MV-4-11 (cell line): ENCODE data around the gene NONO.
A peak's percentile ranks its signal among the peaks of the same experiment; 100 is the strongest.
"Not testable (repeated sequence)": the region's sequence is repeated elsewhere in the genome, so short reads cannot be mapped to it uniquely, and the experiment has no call there.

Experiments used
- DNase-seq: peaks from one replicate; lab custom pipeline; 2025; lab: John Stamatoyannopoulos, UW

NONO gene

GRCh38 chrX:71283403-71284143, at the start of gene NONO:
Gene NONO (plus strand): TSS chrX:71283635. CDS start chrX:71290638, 7,003 bp downstream.
- DNase-seq, result peak; percentile 98

DNA sequence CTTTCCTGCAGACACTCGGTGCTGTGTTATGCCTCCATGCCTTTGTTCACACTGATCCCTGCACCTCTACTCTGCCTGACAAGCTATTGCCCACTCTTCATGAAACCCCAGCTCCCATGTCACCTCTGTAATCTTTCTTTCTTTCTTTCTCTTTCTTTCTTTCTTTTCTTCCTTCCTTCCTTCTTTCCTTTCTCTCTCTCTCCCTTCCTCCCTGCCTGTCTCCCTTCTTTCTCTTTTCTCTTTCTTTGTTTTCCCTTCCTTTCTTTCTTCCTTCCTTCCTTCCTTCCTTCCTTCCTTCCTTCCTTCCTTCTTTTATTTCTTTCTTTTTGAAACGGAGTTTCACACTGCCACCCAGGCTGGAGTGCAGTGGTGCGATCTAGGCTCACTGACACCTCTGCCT, 48.0 kb upstream of the NONO start:
- no peak for DNase-seq

DNA sequence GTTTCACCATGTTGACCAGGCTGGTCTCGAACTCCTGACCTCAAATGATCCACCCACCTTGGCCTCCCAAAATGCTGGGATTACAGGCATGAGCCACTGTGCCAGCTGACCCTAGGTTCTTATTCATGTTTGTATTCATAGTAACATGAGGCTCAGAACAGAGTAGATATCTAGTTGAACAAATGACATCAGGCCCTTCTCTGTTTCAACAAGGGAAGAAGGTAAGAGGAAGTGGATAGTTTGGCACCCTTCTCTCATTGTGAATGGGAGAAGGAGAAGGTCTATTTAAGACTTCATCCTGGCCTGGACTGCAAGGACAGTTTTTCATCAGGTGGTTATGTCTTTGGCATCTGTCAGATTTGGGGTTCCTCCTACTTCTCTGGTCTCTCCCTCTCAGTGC, 46.6 kb upstream of the NONO start:
- DNase-seq, result peak; percentile 56

DNA sequence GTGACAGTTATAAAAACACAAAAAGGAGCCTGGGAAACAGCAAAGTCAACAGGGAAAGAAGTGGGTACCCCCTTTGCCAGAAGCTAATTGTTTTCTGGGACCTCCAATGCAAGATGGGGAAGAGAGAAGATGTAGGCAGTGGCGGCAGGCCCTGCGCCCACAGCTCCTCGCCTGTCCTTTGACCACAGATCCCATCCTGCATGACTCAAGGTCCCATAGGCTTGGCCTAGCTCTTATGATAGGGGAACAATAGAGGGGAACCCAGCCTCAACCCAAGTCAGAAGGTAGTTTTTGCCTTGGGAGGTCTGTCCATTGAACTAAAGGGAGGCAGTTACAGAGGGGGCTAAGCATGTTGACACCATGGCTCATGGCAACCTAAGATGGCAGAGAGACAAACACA, 43.7 kb upstream of the NONO start:
- DNase-seq, result no peak

DNA sequence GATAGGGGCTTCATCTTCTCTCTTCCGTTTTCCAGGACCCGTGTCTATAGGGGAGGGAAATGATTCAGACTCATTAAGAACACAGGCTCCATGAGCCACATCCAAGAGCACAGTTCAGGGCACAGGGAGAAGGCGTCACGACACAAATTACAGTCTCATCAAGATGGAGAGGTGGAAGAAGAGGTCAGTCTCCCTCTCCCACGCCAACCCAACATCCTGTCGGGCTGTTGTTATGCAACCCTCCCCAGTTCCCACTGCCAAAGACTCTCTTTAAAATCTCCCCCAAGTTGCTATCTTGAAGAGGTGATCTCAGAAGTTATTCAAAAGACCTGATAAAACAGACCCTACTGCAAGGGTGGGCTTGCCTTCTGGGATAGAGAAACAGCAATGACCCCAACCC, 42.1 kb upstream of the NONO start:
- DNase-seq, result no peak

DNA sequence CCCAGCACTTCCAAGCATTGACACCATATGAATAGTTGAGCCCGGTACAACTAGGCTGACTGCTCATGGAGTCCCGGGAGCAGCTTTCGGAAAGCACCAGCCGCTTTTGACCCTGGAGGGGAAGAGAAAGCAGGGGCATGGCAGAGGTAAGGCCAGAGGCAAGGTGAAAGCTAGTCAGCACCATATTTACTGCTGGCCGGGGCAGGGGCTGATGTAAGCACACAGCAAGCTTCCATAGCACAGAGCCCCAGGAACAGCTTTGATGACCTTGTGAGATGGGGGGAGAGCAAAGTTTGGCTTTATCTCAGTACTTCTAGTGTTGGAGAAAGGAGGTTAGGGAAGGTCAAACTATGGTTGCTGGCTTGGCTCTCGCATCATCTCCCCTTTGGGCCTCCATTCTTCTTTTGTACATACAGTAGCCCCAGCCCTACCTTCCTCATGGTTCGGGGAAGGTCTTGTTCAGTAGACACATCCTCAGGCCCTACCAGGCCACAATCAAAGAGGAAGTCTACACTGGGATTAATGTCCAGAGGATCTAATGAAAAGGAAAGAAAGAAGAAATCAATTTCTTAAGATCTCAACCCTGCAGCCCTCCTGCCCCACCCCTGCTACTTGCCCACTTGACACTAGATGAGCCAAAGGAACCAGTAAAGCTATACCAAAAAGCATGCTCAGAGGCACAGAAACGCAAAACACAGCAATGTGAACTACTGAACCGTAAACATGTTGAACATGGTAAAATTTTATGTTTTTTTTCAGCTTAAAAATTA, 38.9 kb upstream of the NONO start:
- no peak for DNase-seq

DNA sequence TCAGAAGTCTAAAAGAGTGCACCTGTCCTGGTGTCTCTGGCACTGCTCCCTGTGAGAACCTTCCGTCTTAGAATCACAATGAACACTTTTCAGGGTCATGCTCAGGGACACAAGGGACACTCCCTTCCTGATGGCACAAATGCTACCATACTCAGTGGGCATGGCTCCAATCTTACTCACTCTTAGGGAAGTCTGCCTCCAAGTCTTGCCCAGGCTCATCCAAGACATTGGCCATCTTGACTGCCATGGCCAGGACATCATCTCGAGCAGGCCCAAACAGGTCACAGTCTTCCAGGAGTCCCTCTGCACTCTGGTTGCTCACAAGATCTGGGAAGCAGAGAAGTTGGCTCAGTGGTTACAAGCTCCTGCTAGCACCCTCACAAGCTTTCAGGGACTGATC, 38.3 kb upstream of the NONO start:
- DNase-seq, result no peak

DNA sequence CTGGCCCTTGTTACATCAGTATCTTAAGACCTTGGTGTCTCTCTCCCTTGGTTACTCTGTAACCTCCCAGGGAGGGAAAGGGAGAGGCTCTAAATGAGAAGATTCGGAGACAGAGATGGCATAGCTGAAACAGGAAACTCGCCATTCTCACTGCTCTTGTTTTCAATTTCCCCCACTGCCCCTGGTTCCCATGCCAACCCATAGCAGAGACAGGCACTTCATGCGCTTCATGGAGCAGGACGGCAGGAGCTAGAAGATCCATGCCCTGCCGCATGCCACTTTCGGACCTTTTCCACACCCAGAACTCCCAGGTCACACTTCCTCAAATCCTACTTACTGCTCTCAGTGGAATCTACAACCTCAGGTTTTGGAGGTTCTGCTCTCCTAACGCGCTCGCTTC, 32.6 kb upstream of the NONO start:
- no peak for DNase-seq

- DNase-seq, result no peak
Measured at GRCh38 chrX:71251466-71251973, 31.9 kb upstream of the NONO start.

- DNase-seq, result no peak
Measured at GRCh38 chrX:71252221-71252620, 31.2 kb upstream of the NONO start.

DNA sequence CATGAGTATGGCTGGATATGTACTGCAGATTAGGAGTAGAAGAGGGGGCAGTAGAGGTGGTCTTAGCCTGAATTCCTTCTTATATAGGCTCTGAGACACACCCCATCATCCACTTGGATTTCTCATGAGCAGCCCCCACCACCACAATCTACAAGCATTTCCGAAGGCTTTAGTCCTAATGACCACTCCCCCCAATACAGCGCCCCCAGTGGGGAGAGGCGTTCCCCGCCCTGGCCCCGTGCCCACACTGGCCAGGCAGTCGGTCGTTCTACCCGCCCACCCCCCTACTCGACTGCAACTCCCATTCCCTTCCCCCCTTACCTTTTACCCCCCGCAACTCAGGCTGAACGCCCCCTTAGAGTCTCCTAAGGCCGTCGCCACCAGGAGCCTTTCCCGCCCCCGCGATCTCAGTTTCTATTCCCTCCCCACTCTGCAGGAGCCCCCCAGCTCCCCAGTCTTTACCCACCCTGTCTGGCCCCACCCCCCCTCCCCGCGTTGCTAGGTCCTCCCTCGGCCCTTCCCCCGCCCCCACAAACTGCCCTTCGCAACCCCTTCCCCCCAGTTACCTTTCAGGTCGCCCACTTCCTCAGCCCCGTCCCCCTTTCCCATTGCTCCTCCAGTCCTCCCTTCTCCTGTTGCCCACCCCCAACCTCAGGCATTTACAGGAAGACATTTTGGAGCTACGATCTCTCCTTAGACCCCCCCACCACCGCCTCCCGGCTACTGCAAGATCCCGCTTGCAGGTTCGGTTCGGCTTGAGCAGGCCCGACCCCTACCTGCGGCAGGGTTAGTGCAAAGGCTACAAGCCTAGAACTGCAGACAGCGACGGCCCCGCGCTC, 30.0 kb upstream of the NONO start:
- peak; percentile 19 for DNase-seq

DNA sequence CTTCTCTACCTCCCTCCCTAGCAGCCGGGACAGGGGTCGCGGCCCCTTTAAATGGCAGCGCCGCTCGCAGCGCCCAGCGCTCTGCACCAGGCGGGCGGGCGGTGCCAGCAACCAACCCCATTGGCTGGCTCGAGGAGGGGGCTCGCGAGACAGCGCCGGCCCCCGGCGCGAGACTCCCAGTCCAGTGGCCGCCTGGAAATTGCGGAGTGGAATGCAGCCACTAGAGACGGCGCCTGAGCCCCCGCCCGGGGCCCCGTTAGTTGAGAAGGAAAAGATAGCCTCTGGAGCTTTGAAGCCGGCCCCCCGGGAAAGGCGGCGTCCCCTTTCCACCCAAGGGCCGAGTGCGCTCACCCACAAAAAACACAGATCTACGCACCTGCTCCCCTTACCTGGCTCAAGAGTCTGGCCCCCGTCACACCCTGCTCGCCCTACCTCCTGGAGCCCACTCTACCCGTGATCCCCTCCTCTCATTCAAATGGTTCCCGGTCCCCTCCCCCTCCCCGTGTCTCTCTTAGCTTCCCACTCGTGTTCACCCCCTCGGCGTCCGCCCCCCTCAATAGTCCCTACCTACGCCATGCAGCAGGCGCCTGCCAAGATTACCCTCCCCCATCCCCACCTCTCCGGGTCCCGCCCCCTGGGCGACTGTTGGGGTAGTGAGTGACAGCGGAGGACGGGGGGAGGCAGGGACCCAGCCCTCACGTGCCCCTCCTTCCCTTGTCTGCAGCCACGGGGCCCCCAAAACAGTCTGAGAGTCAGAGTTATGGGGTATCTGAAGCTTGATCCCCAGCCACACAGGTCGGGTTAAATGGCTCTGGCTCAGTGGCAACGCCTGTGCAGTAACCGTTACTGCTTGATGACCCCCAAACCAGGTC, 29.1 kb upstream of the NONO start, which contains the start of gene ZMYM3:
TSS of gene ZMYM3 (minus strand) at position 49 of the 872 bp plus-strand sequence. CDS start 885 bp downstream, outside the sequence.
- peak; percentile 75 for DNase-seq

- no peak for DNase-seq
Measured at GRCh38 chrX:71256051-71256450, 27.4 kb upstream of the NONO start.

DNA sequence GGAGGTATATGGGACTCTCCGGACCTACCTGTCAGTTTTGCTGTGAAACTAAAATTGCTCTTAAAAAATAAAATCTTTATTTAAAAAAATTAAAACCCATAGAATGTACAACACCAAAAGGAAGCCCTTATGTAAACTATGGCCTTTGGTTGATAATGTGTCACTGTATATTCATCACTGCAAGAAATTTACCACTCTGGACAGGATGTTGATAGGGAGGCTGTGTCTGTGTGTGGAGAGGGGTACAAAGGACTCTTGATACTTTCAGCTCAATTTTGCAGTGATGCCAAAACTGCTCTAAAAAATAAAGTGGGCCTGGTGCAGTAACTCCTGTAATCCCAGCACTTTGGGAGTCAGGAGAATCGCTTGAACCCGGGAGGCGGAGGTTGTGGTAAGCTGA, 26.6 kb upstream of the NONO start:
- no peak for DNase-seq

DNA sequence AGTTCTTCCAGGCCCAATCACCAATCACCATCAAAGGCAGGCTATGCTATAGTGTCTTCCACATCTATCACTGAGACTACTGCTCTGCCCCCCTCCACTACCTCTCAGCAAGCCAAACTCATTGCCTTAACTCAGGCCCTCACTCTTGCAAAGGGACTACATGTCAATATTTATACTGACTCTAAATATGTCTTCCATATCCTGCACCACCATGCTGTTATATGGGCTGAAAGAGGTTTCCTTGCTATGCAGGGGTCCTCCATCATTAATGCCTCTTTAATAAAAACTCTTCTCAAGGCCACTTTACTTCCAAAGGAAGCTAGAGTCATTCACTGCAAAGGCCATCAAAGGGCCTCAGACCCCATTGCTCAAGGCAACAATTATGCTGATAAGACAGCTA, 14.8 kb upstream of the NONO start:
- DNase-seq, result not testable (repeated sequence)

GRCh38 chrX:71269801-71270395, 13.5 kb upstream of the NONO start:
- DNase-seq, result no peak

DNA sequence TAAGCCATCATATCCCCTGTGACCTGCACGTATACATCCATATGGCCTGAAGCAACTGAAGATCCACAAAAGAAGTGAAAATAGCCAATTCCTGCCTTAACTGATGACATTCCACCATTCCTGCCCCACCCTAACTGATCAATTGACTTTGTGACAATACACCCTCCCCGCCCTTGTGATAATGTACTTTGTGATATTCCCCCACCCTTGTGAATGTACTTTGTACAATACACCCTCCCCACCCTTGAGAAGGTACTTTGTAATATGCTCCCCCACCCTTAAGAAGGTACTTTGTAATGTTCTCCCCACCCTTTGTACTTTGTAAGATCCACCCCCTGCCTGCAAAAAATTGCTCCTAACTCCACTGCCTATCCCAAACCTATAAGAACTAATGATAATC, 11.1 kb upstream of the NONO start:
- DNase-seq, result not testable (repeated sequence)

GRCh38 chrX:71281300-71281699, 2.1 kb upstream of the NONO start:
- not testable (repeated sequence) for DNase-seq

- no peak for DNase-seq
Measured at GRCh38 chrX:71282514-71283402, 677 bp upstream of the NONO start.

GRCh38 chrX:71285929-71286328, 2.5 kb downstream of the NONO start:
- DNase-seq, result no peak
